Esophagus mucosa (tissue), 1 donor: ENCODE measurements around the gene GOLT1B. TPM values are rescaled to one million over a fixed set of nuclear protein-coding genes. Genes with fewer than 3 reads are reported as not detected.

Experiments used
- ATAC-seq: fragments of 200-7000 bp; cut with Tn5 transposase; one replicate; pipeline ENCODE4 v1.9.1; 2020
- total RNA-seq: library from RNA; stranded (reverse); gene quantifications from one replicate; pipeline ENCODE4 v1.2.4, GENCODE V29; 2023
- donor health status: DM: yes; HTN: yes; CAD: no.

The GOLT1B gene
- total RNA-seq, 1 donor from 2014 or later: 15.1 TPM

DNA sequence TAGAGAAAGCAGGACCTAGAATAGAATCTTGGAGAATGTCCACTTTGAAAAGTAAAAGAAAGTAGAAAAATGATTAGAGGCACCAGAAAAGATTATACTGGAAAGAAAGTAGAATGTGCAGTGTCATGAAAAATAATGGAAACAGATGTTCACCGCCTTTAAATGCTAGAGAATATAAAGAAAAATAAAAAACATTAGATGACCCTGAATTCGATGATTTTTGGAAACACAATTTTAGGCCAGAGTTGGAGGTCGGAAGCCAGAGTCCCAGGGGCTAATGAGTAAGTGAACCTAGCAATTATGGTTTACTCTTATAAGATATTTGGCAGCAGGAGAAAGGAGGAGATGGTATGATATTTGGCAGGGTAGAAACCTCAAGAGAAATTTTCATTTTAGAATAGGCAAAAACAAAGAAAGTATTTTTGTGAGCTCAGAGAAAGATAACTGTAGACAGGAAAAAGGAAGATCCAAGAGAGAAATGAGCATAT is 65.4 kb downstream of the GOLT1B start:
- no peak for ATAC-seq

Other genes starting within 250 kb of the GOLT1B start
- gene SLCO1A2, start 166.9 kb upstream of the GOLT1B start, total RNA-seq: not detected
- not detected for gene IAPP, start 128.9 kb upstream of the GOLT1B start, total RNA-seq
- 19.8 TPM for gene PYROXD1, start 64.1 kb upstream of the GOLT1B start, total RNA-seq
- 16.7 TPM for gene RECQL, start 154 bp upstream of the GOLT1B start, total RNA-seq
- 0.08 TPM for gene SPX, start 24.5 kb downstream of the GOLT1B start, total RNA-seq
- 0.68 TPM for gene GYS2, start 103.1 kb downstream of the GOLT1B start, total RNA-seq
- 251 TPM for gene LDHB, start 156.1 kb downstream of the GOLT1B start, total RNA-seq